ENCODE results near the gene SH3RF3.

GRCh38 chr2:109168716-109169115, 39.7 kb downstream of the SH3RF3 start:
- TF ChIP-seq GATA3 (IDR thresholded peaks at IDR 0.05; ENCODE audit: low read depth, low read length) = no peak
- TF ChIP-seq GATA2 (IDR thresholded peaks at IDR 0.05; ENCODE audit: low read depth, low read length) = no peak
